ENCODE data around the gene HIPK2.

The HIPK2 gene

GRCh38 chr7:139698844-139699243 lies 79.0 kb downstream of the HIPK2 start:
- no peak for DNase-seq (ENCODE audit: low read depth in 2 of 2, low spot score in 1 of 2)

- no peak for DNase-seq (ENCODE audit: low read depth in 2 of 2, low spot score in 1 of 2)
Observed at GRCh38 chr7:139698278-139698677, 79.5 kb downstream of the HIPK2 start.

- DNase-seq (ENCODE audit: low read depth in 2 of 2, low spot score in 1 of 2) = no peak
Observed at GRCh38 chr7:139697056-139697455, 80.7 kb downstream of the HIPK2 start.

- no peak for DNase-seq (ENCODE audit: low read depth in 2 of 2, low spot score in 1 of 2)
Observed at GRCh38 chr7:139696552-139696951, 81.2 kb downstream of the HIPK2 start.

- DNase-seq (ENCODE audit: low read depth in 2 of 2, low spot score in 1 of 2) = no peak
Observed at GRCh38 chr7:139695588-139695987, 82.2 kb downstream of the HIPK2 start.

- no peak for DNase-seq (ENCODE audit: low read depth in 2 of 2, low spot score in 1 of 2)
Observed at GRCh38 chr7:139695051-139695450, 82.7 kb downstream of the HIPK2 start.

GRCh38 chr7:139694389-139694676 lies 83.5 kb downstream of the HIPK2 start:
- DNase-seq (ENCODE audit: low read depth in 2 of 2, low spot score in 1 of 2) = no peak

- DNase-seq (ENCODE audit: low read depth in 2 of 2, low spot score in 1 of 2) = no peak
Observed at GRCh38 chr7:139693651-139694388, 84.0 kb downstream of the HIPK2 start.

GRCh38 chr7:139692723-139693122 lies 85.1 kb downstream of the HIPK2 start:
- DNase-seq (ENCODE audit: low read depth in 2 of 2, low spot score in 1 of 2) = no peak

GRCh38 chr7:139691253-139691781 lies 86.5 kb downstream of the HIPK2 start:
- DNase-seq (ENCODE audit: low read depth in 2 of 2, low spot score in 1 of 2) = no peak

- no peak for DNase-seq (ENCODE audit: low read depth in 2 of 2, low spot score in 1 of 2)
Observed at GRCh38 chr7:139687980-139688632, 89.7 kb downstream of the HIPK2 start.

- DNase-seq (ENCODE audit: low read depth in 2 of 2, low spot score in 1 of 2) = no peak
Observed at GRCh38 chr7:139687211-139687954, 90.4 kb downstream of the HIPK2 start.

- no peak for DNase-seq (ENCODE audit: low read depth in 2 of 2, low spot score in 1 of 2)
Observed at GRCh38 chr7:139683137-139683921, 94.5 kb downstream of the HIPK2 start.

- DNase-seq (ENCODE audit: low read depth in 2 of 2, low spot score in 1 of 2) = no peak
Observed at GRCh38 chr7:139682136-139683013, 95.4 kb downstream of the HIPK2 start.

- DNase-seq (ENCODE audit: low read depth in 2 of 2, low spot score in 1 of 2) = no peak
Observed at GRCh38 chr7:139681812-139682135, 96.0 kb downstream of the HIPK2 start.

GRCh38 chr7:139681463-139681755 lies 96.4 kb downstream of the HIPK2 start:
- DNase-seq (ENCODE audit: low read depth in 2 of 2, low spot score in 1 of 2) = no peak

GRCh38 chr7:139680676-139681462 lies 96.9 kb downstream of the HIPK2 start:
- peak; percentile 22 to 72 for DNase-seq (ENCODE audit: low read depth in 2 of 2, low spot score in 1 of 2)

- DNase-seq (ENCODE audit: low read depth in 2 of 2, low spot score in 1 of 2) = no peak
Observed at GRCh38 chr7:139679731-139680594, 97.8 kb downstream of the HIPK2 start.

GRCh38 chr7:139676390-139676789 lies 101.4 kb downstream of the HIPK2 start:
- DNase-seq (ENCODE audit: low read depth in 2 of 2, low spot score in 1 of 2) = no peak
